SH-SY5Y (cell line): ENCODE data around the gene KIAA1958.

Source experiments
- GATA2 ChIP-seq: IDR thresholded peaks from 2 replicates; pipeline ENCODE4 v1.6.1; 2011; ENCODE audit warnings: mild to moderate bottlenecking, low read depth, low read length
- GATA3 ChIP-seq: IDR thresholded peaks from 2 replicates; pipeline ENCODE4 v1.6.1; 2011; ENCODE audit warnings: low read depth, mild to moderate bottlenecking, low read length, moderate library complexity

GRCh38 chr9:112689161-112689740, 202.6 kb downstream of the KIAA1958 start:
- TF ChIP-seq GATA2 (no peak), GATA3 (no peak)
